ENCODE data around the gene STX4.

The STX4 gene

GRCh38 chr16:31085411-31085810 lies 52.1 kb downstream of the STX4 start:
- FAIRE-seq, result no peak

GRCh38 chr16:31085873-31086628 lies 52.7 kb downstream of the STX4 start:
- FAIRE-seq, result no peak

- FAIRE-seq, result no peak
These were observed 53.2 kb downstream of the STX4 start for GRCh38 chr16:31086629-31086906.

GRCh38 chr16:31087481-31087880 lies 54.1 kb downstream of the STX4 start:
- FAIRE-seq, result no peak

- FAIRE-seq, result no peak
These were observed 54.6 kb downstream of the STX4 start for GRCh38 chr16:31087971-31088370.

GRCh38 chr16:31088459-31089183 lies 55.3 kb downstream of the STX4 start, which contains the start of gene PRSS53:
TSS of gene PRSS53 (minus strand) at chr16:31088943. CDS start at chr16:31088809, 134 bp downstream.
- FAIRE-seq, result no peak

- FAIRE-seq, result no peak
These were observed 55.8 kb downstream of the STX4 start for GRCh38 chr16:31089199-31089598.

All from colon (tissue), 2 donors.